Measurements from ENCODE around the gene KCNK3. TPM values are rescaled to one million over a fixed set of nuclear protein-coding genes. Genes with fewer than 3 reads are reported as not detected.

The KCNK3 gene
- total and polyA plus RNA-seq, 10 of the 15 experiments (the other 5 are each of a cell fraction or from before 2014, with no cell fraction given), result 0.13 TPM; not detected in 9

DNA sequence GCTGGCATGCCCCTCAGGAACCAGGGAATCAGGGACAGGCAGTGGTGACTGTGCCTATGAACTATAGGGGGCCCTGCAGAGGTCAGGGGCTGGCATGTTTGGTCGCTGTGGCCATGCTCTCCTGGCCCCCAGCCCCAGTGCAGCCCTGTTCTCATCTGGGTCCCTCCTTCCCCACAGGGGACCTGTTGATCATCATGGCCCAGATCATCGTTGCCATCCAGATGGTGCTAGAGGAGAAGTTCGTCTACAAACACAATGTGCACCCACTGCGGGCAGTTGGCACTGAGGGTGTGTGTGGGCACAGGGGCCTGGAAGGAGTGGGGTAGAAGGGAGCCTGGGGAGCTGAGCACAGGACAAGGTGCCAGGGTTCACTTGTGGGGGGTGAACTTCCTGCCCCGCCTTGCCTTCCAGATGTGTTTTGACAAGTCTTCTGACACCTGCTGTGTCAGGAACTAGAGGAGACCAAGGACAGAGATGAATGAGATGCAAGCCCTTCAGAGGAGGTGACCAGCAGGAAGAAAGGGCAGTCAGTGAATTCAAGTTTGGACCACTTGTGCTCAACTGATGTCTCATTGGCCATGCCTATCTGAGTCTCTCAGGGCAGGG lies 83.8 kb downstream of the KCNK3 start:
- ChIA-PET POLR2A (no interaction called here), CTCF (no interaction called here), RAD21 (ENCODE audit: unreplicated experiment) (no interaction called here), SMC1A (ENCODE audit: uncharacterized antibody, unreplicated experiment) (no interaction called here)
- FAIRE-seq, result no peak
- Histone ChIP-seq H3K79me2 (ENCODE audit: control insufficient read depth, insufficient read depth, low read length) (peaks cover 4% of the 10 kb centered on the region), H2AFZ (ENCODE audit: control insufficient read depth, low read depth, low read length) (no peak overlapping the region), H3K4me2 (ENCODE audit: control insufficient read depth, insufficient read depth) (no peak overlapping the region), H3K9me3 (replicated peaks; ENCODE audit: control insufficient read depth, insufficient read depth, low read length) (no peaks in the 10 kb centered on the region), H3K27me3 (replicated peaks in 1 of 2; ENCODE audit: control insufficient read depth in 2 of 2, insufficient read depth in 2 of 2, low read length in 1 of 2) (no peaks in the 10 kb centered on the region), H3K9ac (ENCODE audit: control insufficient read depth, insufficient read depth, low read length) (no peak overlapping the region), H3K4me1 (ENCODE audit: control insufficient read depth, insufficient read depth, low read length) (no peaks in the 10 kb centered on the region), H4K20me1 (ENCODE audit: control insufficient read depth, insufficient read depth) (no peaks in the 10 kb centered on the region), H3K4me3 (no peak overlapping the region), H3K36me3 (ENCODE audit: control insufficient read depth in 2 of 2, insufficient read depth in 2 of 2, low read length in 1 of 2) (peaks cover 14 to 23% of the 10 kb centered on the region in 2 experiments; a peak in 3 of 4 replicates), H3K27ac (ENCODE audit: control insufficient read depth, insufficient read depth) (no peak overlapping the region)
- in situ Hi-C loops (cut with MboI) (no loop called here), intact Hi-C loops (cut with micrococcal nuclease; ENCODE audit: unreplicated experiment) (no loop called here)
- no peak for ATAC-seq
- DNase-seq (ENCODE audit: low read depth, low spot score), result no peak
- WGBS (ENCODE audit: insufficient coverage, insufficient replicate concordance, low lambda C conversion rate, missing lambda C conversion rate), result 84% methylated on average over 5 of the region's 5 CpGs
- BruUV-seq (replicated peaks), result no TSS peak
- no peak for TF ChIP-seq TCF3 (IDR thresholded peaks at IDR 0.05; ENCODE audit: borderline replicate concordance, insufficient read depth, low read depth, low read length)
- no peak for TF ChIP-seq ESRRA (IDR thresholded peaks at IDR 0.05; ENCODE audit: low read length)
- no peak for TF ChIP-seq RELA (IDR thresholded peaks at IDR 0.05; ENCODE audit: borderline replicate concordance, partially characterized antibody)
- TF ChIP-seq EZH2 (IDR thresholded peaks at IDR 0.05; ENCODE audit: borderline replicate concordance, control insufficient read depth, low read depth, low read length), result no peak
- no peak for TF ChIP-seq EP300 (IDR thresholded peaks at IDR 0.05; ENCODE audit: borderline replicate concordance in 1 of 2, control insufficient read depth in 1 of 2, low read depth in 2 of 2, low read length in 2 of 2)
- no peak for TF ChIP-seq JUNB (IDR thresholded peaks at IDR 0.05)

- in situ Hi-C loops (cut with MboI) (no loop called here), intact Hi-C loops (cut with micrococcal nuclease; ENCODE audit: unreplicated experiment) (no loop called here)
- no peak for ATAC-seq
- Histone ChIP-seq H3K9ac (ENCODE audit: control insufficient read depth, insufficient read depth, low read length) (no peak overlapping the region), H3K36me3 (ENCODE audit: control insufficient read depth in 2 of 2, insufficient read depth in 2 of 2, low read length in 1 of 2) (peaks cover 14 to 23% of the 10 kb centered on the region in 2 experiments; a peak in 3 of 4 replicates), H2AFZ (ENCODE audit: control insufficient read depth, low read depth, low read length) (no peak overlapping the region), H3K4me2 (ENCODE audit: control insufficient read depth, insufficient read depth) (no peak overlapping the region), H3K27me3 (replicated peaks in 1 of 2; ENCODE audit: control insufficient read depth in 2 of 2, insufficient read depth in 2 of 2, low read length in 1 of 2) (no peaks in the 10 kb centered on the region), H3K4me1 (ENCODE audit: control insufficient read depth, insufficient read depth, low read length) (no peaks in the 10 kb centered on the region), H3K9me3 (replicated peaks; ENCODE audit: control insufficient read depth, insufficient read depth, low read length) (no peaks in the 10 kb centered on the region), H3K4me3 (no peak overlapping the region), H4K20me1 (ENCODE audit: control insufficient read depth, insufficient read depth) (no peaks in the 10 kb centered on the region), H3K79me2 (ENCODE audit: control insufficient read depth, insufficient read depth, low read length) (no peaks in the 10 kb centered on the region), H3K27ac (ENCODE audit: control insufficient read depth, insufficient read depth) (no peak overlapping the region)
- no peak for DNase-seq (ENCODE audit: low read depth, low spot score)
- ChIA-PET CTCF (interaction anchor here (1.5 kb wide), 1 partner anchor 9 kb away, joined by 4 read pairs; no protein-coding TSS in a partner anchor), POLR2A (interaction anchor here (1.3 kb wide), 1 partner anchor 9 kb away, joined by 5 read pairs; no protein-coding TSS in a partner anchor), RAD21 (ENCODE audit: unreplicated experiment) (no interaction called here), SMC1A (ENCODE audit: uncharacterized antibody, unreplicated experiment) (no interaction called here)
- no peak for FAIRE-seq
- TF ChIP-seq MEF2B (IDR thresholded peaks at IDR 0.05; ENCODE audit: partially characterized antibody, poor library complexity, severe bottlenecking) (no peak), HCFC1 (IDR thresholded peaks at IDR 0.05; ENCODE audit: low read length) (no peak), MAX (IDR thresholded peaks at IDR 0.05; ENCODE audit: low read depth, low read length) (no peak), ZZZ3 (IDR thresholded peaks at IDR 0.05; ENCODE audit: control insufficient read depth, insufficient read length, low read depth) (no peak), SP1 (IDR thresholded peaks at IDR 0.05; ENCODE audit: low read depth, low read length) (no peak), EP300 (IDR thresholded peaks at IDR 0.05; ENCODE audit: borderline replicate concordance in 1 of 2, control insufficient read depth in 1 of 2, low read depth in 2 of 2, low read length in 2 of 2) (no peak), KDM1A (IDR thresholded peaks at IDR 0.05; ENCODE audit: borderline replicate concordance) (no peak), FOXK2 (IDR thresholded peaks at IDR 0.05) (no peak), DPF2 (IDR thresholded peaks at IDR 0.05) (no peak), TAF1 (IDR thresholded peaks at IDR 0.05; ENCODE audit: borderline replicate concordance, low read depth, low read length) (no peak)
- 97% methylated on average over 18 of the region's 18 CpGs for WGBS (ENCODE audit: insufficient coverage, insufficient replicate concordance, low lambda C conversion rate, missing lambda C conversion rate)
- no TSS peak for BruUV-seq (replicated peaks)
Measured at GRCh38 chr2:26778098-26778497, 85.6 kb downstream of the KCNK3 start.
